Testis (tissue), 3 donors: ENCODE measurements around the gene LENG8. TPM values are rescaled to one million over a fixed set of nuclear protein-coding genes. Genes with fewer than 3 reads are reported as not detected.
"Not testable (repeated sequence)": the region's sequence is repeated elsewhere in the genome, so short reads cannot be mapped to it uniquely, and the experiment has no call there.

Source experiments
- DNase-seq: peaks from one replicate; pipeline ENCODE4 v3.0.0-alpha.2; 2019
- H3K27ac ChIP-seq, 2 donors: fragments of 200-600 bp; sonication (generic); one replicate each; pipeline ENCODE4 v1.5.1; 2019
- H3K27me3 ChIP-seq: fragments of 200-600 bp; sonication (generic); one replicate; pipeline ENCODE4 v1.5.1; 2019
- H3K36me3 ChIP-seq: fragments of 200-600 bp; sonication (generic); one replicate; pipeline ENCODE4 v1.5.1; 2017; ENCODE audit warnings: low read depth; ENCODE audit errors: missing control alignments
- H3K4me1 ChIP-seq: fragments of 200-600 bp; sonication (generic); one replicate; pipeline ENCODE4 v1.5.1; 2019
- H3K4me3 ChIP-seq, 2 donors: fragments of 200-600 bp; sonication (generic); one replicate each; pipeline ENCODE4 v1.5.1; 2017 to 2019
- H3K9me3 ChIP-seq: fragments of 200-600 bp; sonication (generic); one replicate; pipeline ENCODE4 v1.5.1; 2017
- CTCF ChIP-seq, 3 experiments: fragments of 450-650 bp in 2 of 3; fragments of 200-600 bp in 1 of 3; sonication (generic) in 1 of 3; IDR thresholded peaks; one replicate each; pipeline ENCODE4 v1.5.1; 2016 to 2019; ENCODE audit warnings: antibody characterized with exemption in 3 of 3, mild to moderate bottlenecking in 2 of 3, moderate library complexity in 1 of 3
- POLR2A ChIP-seq: fragments of 450-650 bp; IDR thresholded peaks from one replicate; pipeline ENCODE4 v1.6.1; 2017; ENCODE audit warnings: antibody characterized with exemption, mild to moderate bottlenecking, moderate library complexity
- WGBS, 2 donors: methylation state at CpG; one replicate each; pipeline ENCODE4 v1.1.5; 2018; 5-methylcytosine and 5-hydroxymethylcytosine counted together
- intact Hi-C: fragments of 100-400 bp; cut with DNase I; formaldehyde crosslinking; loops from one replicate; pipeline ENCODE4 v1.15.1; 2023; ENCODE audit warnings: low total_unique reads
- polyA plus RNA-seq: library from polyadenylated mRNA; stranded (reverse); fragments of 350-450 nt; fragmentation: Illumina TruSeq; extraction: RNeasy Lipid Tissue Mini Kit (QIAGEN cat#74804); gene quantifications from one replicate; pipeline ENCODE4 v1.2.3, GENCODE V29; 2014; ENCODE audit warnings: low read depth, low replicate concordance; ENCODE audit not compliant: insufficient read depth
- total RNA-seq, 2 donors: library from RNA; depleted of rRNA; stranded (reverse); fragments of >200 nt; gene quantifications; one replicate each; pipeline ENCODE4 v1.2.3, GENCODE V29; 2016

The LENG8 gene
- total and polyA plus RNA-seq, 3 donors from 2014 or later = 167 to 507 (median 313) TPM

- Histone ChIP-seq H3K27me3 (no peaks in the 10 kb centered on the region), H3K4me3 (no peak overlapping the region), H3K4me1 (no peaks in the 10 kb centered on the region), H3K36me3 (no peaks in the 10 kb centered on the region), H3K27ac (no peak overlapping the region), H3K9me3 (no peaks in the 10 kb centered on the region)
- intact Hi-C loops = no loop called here
- TF ChIP-seq POLR2A = no peak
- no peak for TF ChIP-seq CTCF (IDR thresholded peaks at IDR 0.05)
- WGBS, 2 donors = 88 to 91% methylated on average over 14 to 18 of the region's 18 CpGs
- no peak for DNase-seq
Observed at GRCh38 chr19:54492568-54492967, 43.6 kb downstream of the LENG8 start.

GRCh38 chr19:54493056-54493455 lies 44.1 kb downstream of the LENG8 start:
- intact Hi-C loops, H3K27ac ChIP-seq, H3K9me3 ChIP-seq, H3K27me3 ChIP-seq, H3K4me3 ChIP-seq, H3K4me1 ChIP-seq, DNase-seq, H3K36me3 ChIP-seq: not testable (repeated sequence)
- WGBS, 2 donors = 82 to 89% methylated on average over 5 of the region's 5 CpGs

- no peaks in the 10 kb centered on the region for H3K36me3 ChIP-seq
- no peaks in the 10 kb centered on the region for H3K9me3 ChIP-seq
- intact Hi-C loops = no loop called here
- H3K27me3 ChIP-seq = no peaks in the 10 kb centered on the region
- TF ChIP-seq CTCF (IDR thresholded peaks at IDR 0.05) (no peak), POLR2A (no peak)
- H3K4me3 ChIP-seq = no peak overlapping the region
- 72 to 86% methylated on average over 10 of the region's 10 CpGs for WGBS, 2 donors
- no peak overlapping the region for H3K27ac ChIP-seq
- no peak for DNase-seq
- H3K4me1 ChIP-seq = no peaks in the 10 kb centered on the region
Observed at GRCh38 chr19:54493967-54494585, 45.1 kb downstream of the LENG8 start.

GRCh38 chr19:54495284-54495683 lies 46.3 kb downstream of the LENG8 start:
- WGBS, 2 donors = 75 to 77% methylated on average over 5 of the region's 5 CpGs
- DNase-seq, H3K27ac ChIP-seq, H3K4me1 ChIP-seq, H3K4me3 ChIP-seq, H3K27me3 ChIP-seq, intact Hi-C loops, H3K36me3 ChIP-seq, H3K9me3 ChIP-seq: not testable (repeated sequence)

- H3K27me3 ChIP-seq, H3K27ac ChIP-seq, H3K4me1 ChIP-seq, H3K9me3 ChIP-seq, intact Hi-C loops, DNase-seq, H3K36me3 ChIP-seq, H3K4me3 ChIP-seq: not testable (repeated sequence)
- 72 to 79% methylated on average over 9 of the region's 15 CpGs for WGBS, 2 donors
Observed at GRCh38 chr19:54497747-54498450, 48.9 kb downstream of the LENG8 start.

GRCh38 chr19:54498451-54498772 lies 49.4 kb downstream of the LENG8 start:
- WGBS, 2 donors = 71 to 84% methylated on average over 9 of the region's 9 CpGs
- H3K4me3 ChIP-seq, H3K9me3 ChIP-seq, DNase-seq, H3K27ac ChIP-seq, H3K27me3 ChIP-seq, intact Hi-C loops, H3K36me3 ChIP-seq, H3K4me1 ChIP-seq: not testable (repeated sequence)

GRCh38 chr19:54502518-54503048 lies 53.6 kb downstream of the LENG8 start, which contains the start of gene LAIR2:
TSS of gene LAIR2 (plus strand) at chr19:54502831. CDS start at chr19:54502919, 88 bp downstream.
- no peak within 1 kb of the TSS for H3K27ac ChIP-seq
- DNase-seq = no peak
- WGBS, 2 donors = 78 to 80% methylated on average over 14 of the region's 14 CpGs
- H3K4me3 ChIP-seq = no peak within 1 kb of the TSS
- H3K36me3 ChIP-seq = no peaks in the 10 kb centered on the region
- H3K27me3 ChIP-seq = no peaks in the 10 kb centered on the region
- intact Hi-C loops = no loop called here
- H3K9me3 ChIP-seq = no peaks in the 10 kb centered on the region
- H3K4me1 ChIP-seq = no peaks in the 10 kb centered on the region
- TF ChIP-seq CTCF (IDR thresholded peaks at IDR 0.05) = no peak
- no peak for TF ChIP-seq POLR2A

GRCh38 chr19:54505542-54505941 lies 56.5 kb downstream of the LENG8 start:
- H3K36me3 ChIP-seq, H3K4me1 ChIP-seq, H3K4me3 ChIP-seq, DNase-seq, H3K27me3 ChIP-seq, H3K27ac ChIP-seq, intact Hi-C loops, H3K9me3 ChIP-seq: not testable (repeated sequence)
- 90 to 92% methylated on average over 4 of the region's 4 CpGs for WGBS, 2 donors
